ENCODE results near the gene GUCY1A2. TPM values are rescaled to one million over a fixed set of nuclear protein-coding genes. Genes with fewer than 3 reads are reported as not detected.

Gene GUCY1A2
- total and polyA plus RNA-seq, 2 donors from 2014 or later = 0.75 to 16.1 TPM

GRCh38 chr11:106761745-106762144, 256.5 kb downstream of the GUCY1A2 start:
- no peak overlapping the region for H3K27ac ChIP-seq (ENCODE audit: low read depth in 2 of 2, low read length in 2 of 2)
- no peak for DNase-seq
- intact Hi-C loops (cut with DNase I) = no loop called here
- no peaks in the 10 kb centered on the region for H3K27me3 ChIP-seq (ENCODE audit: control insufficient read depth, insufficient read depth, low read length)
- H3K4me1 ChIP-seq (ENCODE audit: control insufficient read depth in 2 of 3, insufficient read depth in 2 of 3, low read depth in 1 of 3, low read length in 3 of 3) = no peaks in the 10 kb centered on the region
- H3K36me3 ChIP-seq (ENCODE audit: control insufficient read depth in 2 of 3, insufficient read depth in 3 of 3, low read length in 3 of 3) = no peaks in the 10 kb centered on the region
- H3K9me3 ChIP-seq (ENCODE audit: control insufficient read depth in 2 of 3, insufficient read depth in 1 of 3, low read length in 3 of 3) = no peaks in the 10 kb centered on the region
- FAIRE-seq = peak; percentile 8
- TF ChIP-seq, protein P1, sequence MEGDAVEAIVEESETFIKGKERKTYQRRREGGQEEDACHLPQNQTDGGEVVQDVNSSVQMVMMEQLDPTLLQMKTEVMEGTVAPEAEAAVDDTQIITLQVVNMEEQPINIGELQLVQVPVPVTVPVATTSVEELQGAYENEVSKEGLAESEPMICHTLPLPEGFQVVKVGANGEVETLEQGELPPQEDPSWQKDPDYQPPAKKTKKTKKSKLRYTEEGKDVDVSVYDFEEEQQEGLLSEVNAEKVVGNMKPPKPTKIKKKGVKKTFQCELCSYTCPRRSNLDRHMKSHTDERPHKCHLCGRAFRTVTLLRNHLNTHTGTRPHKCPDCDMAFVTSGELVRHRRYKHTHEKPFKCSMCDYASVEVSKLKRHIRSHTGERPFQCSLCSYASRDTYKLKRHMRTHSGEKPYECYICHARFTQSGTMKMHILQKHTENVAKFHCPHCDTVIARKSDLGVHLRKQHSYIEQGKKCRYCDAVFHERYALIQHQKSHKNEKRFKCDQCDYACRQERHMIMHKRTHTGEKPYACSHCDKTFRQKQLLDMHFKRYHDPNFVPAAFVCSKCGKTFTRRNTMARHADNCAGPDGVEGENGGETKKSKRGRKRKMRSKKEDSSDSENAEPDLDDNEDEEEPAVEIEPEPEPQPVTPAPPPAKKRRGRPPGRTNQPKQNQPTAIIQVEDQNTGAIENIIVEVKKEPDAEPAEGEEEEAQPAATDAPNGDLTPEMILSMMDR (IDR thresholded peaks at IDR 0.05; ENCODE audit: borderline replicate concordance, extremely low read depth, insufficient read depth) = no peak
- no peak overlapping the region for H3K9ac ChIP-seq (ENCODE audit: low read length in 3 of 3)
- H3K4me3 ChIP-seq (ENCODE audit: low read length in 3 of 3) = no peak overlapping the region

- intact Hi-C loops (cut with DNase I) = no loop called here
- Histone ChIP-seq H3K4me3 (ENCODE audit: low read length in 3 of 3) (no peak overlapping the region), H3K9ac (ENCODE audit: low read length in 3 of 3) (no peak overlapping the region), H3K4me1 (ENCODE audit: control insufficient read depth in 2 of 3, insufficient read depth in 2 of 3, low read depth in 1 of 3, low read length in 3 of 3) (no peaks in the 10 kb centered on the region), H3K36me3 (ENCODE audit: control insufficient read depth in 2 of 3, insufficient read depth in 3 of 3, low read length in 3 of 3) (no peaks in the 10 kb centered on the region), H3K27ac (ENCODE audit: low read depth in 2 of 2, low read length in 2 of 2) (no peak overlapping the region), H3K9me3 (ENCODE audit: control insufficient read depth in 2 of 3, insufficient read depth in 1 of 3, low read length in 3 of 3) (no peaks in the 10 kb centered on the region), H3K27me3 (ENCODE audit: control insufficient read depth, insufficient read depth, low read length) (no peaks in the 10 kb centered on the region)
- DNase-seq = no peak
- TF ChIP-seq, protein P1 (IDR thresholded peaks at IDR 0.05; ENCODE audit: borderline replicate concordance, extremely low read depth, insufficient read depth) = no peak
- FAIRE-seq = no peak
Observed at GRCh38 chr11:106761240-106761639, 257.0 kb downstream of the GUCY1A2 start.

- intact Hi-C loops (cut with DNase I) = no loop called here
- TF ChIP-seq, protein P1 (IDR thresholded peaks at IDR 0.05; ENCODE audit: borderline replicate concordance, extremely low read depth, insufficient read depth) = no peak
- DNase-seq (no peak), FAIRE-seq (no peak)
- H3K4me3 ChIP-seq (ENCODE audit: low read length in 3 of 3) = no peak overlapping the region
- H3K9ac ChIP-seq (ENCODE audit: low read length in 3 of 3) = no peak overlapping the region
- H3K36me3 ChIP-seq (ENCODE audit: control insufficient read depth in 2 of 3, insufficient read depth in 3 of 3, low read length in 3 of 3) = no peaks in the 10 kb centered on the region
- no peaks in the 10 kb centered on the region for H3K4me1 ChIP-seq (ENCODE audit: control insufficient read depth in 2 of 3, insufficient read depth in 2 of 3, low read depth in 1 of 3, low read length in 3 of 3)
- H3K9me3 ChIP-seq (ENCODE audit: control insufficient read depth in 2 of 3, insufficient read depth in 1 of 3, low read length in 3 of 3) = no peaks in the 10 kb centered on the region
- no peaks in the 10 kb centered on the region for H3K27me3 ChIP-seq (ENCODE audit: control insufficient read depth, insufficient read depth, low read length)
- no peak overlapping the region for H3K27ac ChIP-seq (ENCODE audit: low read depth in 2 of 2, low read length in 2 of 2)
Observed at GRCh38 chr11:106748059-106748458, 270.2 kb downstream of the GUCY1A2 start.

- Histone ChIP-seq H3K4me1 (ENCODE audit: control insufficient read depth in 2 of 3, insufficient read depth in 2 of 3, low read depth in 1 of 3, low read length in 3 of 3) (no peaks in the 10 kb centered on the region), H3K27me3 (ENCODE audit: control insufficient read depth, insufficient read depth, low read length) (no peaks in the 10 kb centered on the region), H3K27ac (ENCODE audit: low read depth in 2 of 2, low read length in 2 of 2) (no peak overlapping the region), H3K9ac (ENCODE audit: low read length in 3 of 3) (no peak overlapping the region), H3K9me3 (ENCODE audit: control insufficient read depth in 2 of 3, insufficient read depth in 1 of 3, low read length in 3 of 3) (no peaks in the 10 kb centered on the region), H3K4me3 (ENCODE audit: low read length in 3 of 3) (no peak overlapping the region), H3K36me3 (ENCODE audit: control insufficient read depth in 2 of 3, insufficient read depth in 3 of 3, low read length in 3 of 3) (no peaks in the 10 kb centered on the region)
- TF ChIP-seq, protein P1 (IDR thresholded peaks at IDR 0.05; ENCODE audit: borderline replicate concordance, extremely low read depth, insufficient read depth) = no peak
- FAIRE-seq (no peak), DNase-seq (no peak)
- intact Hi-C loops (cut with DNase I) = no loop called here
Observed at GRCh38 chr11:106745941-106746340, 272.3 kb downstream of the GUCY1A2 start.
